A673 (cell line): ENCODE measurements around the gene ADCY10. TPM values are rescaled to one million over a fixed set of nuclear protein-coding genes. Genes with fewer than 3 reads are reported as not detected.

Source experiments
- BruUV-seq: library from RNA; stranded (reverse); fragments of 400-500 nt; replicated peaks from 2 replicates; lab custom pipeline; 2021; lab: Mats Ljungman, UMichigan
- CTCF ChIA-PET: fragments of 300-600 bp; sonication (Branson Sonifier 250); formaldehyde crosslinking; loops from one replicate; lab custom pipeline; 2022; ENCODE audit warnings: antibody characterized with exemption; lab: Charles Lee
- POLR2A ChIA-PET: fragments of 300-600 bp; sonication (Branson Sonifier 250); formaldehyde crosslinking; loops from one replicate; lab custom pipeline; 2022; ENCODE audit warnings: antibody characterized with exemption; ENCODE audit not compliant: low non-redundant PET; lab: Charles Lee
- DNase-seq: peaks from one replicate; pipeline ENCODE4 v3.0.0-alpha.2; 2015; ENCODE audit warnings: low spot score
- H3K27ac ChIP-seq: fragments of 200-600 bp; sonication (generic); 2 replicates; pipeline ENCODE4 v1.5.1; 2016; ENCODE audit warnings: mixed run types, low read depth, mild to moderate bottlenecking, mixed read lengths, antibody characterized with exemption, low read length; ENCODE audit not compliant: poor library complexity, severe bottlenecking
- H3K27me3 ChIP-seq: fragments of 200-600 bp; sonication (generic); replicated peaks from 2 replicates; pipeline ENCODE4 v1.6.1; 2017; ENCODE audit warnings: mixed run types, low read depth, mild to moderate bottlenecking, mixed read lengths, antibody characterized with exemption, low read length; ENCODE audit not compliant: insufficient read depth, poor library complexity
- H3K36me3 ChIP-seq: fragments of 200-600 bp; sonication (generic); 2 replicates; pipeline ENCODE4 v1.6.1; 2016; ENCODE audit warnings: mixed run types, mild to moderate bottlenecking, mixed read lengths, antibody characterized with exemption, low read length; ENCODE audit not compliant: insufficient read depth, poor library complexity, severe bottlenecking
- H3K4me1 ChIP-seq: fragments of 200-600 bp; sonication (generic); 2 replicates; pipeline ENCODE4 v1.6.1; 2017; ENCODE audit warnings: mixed run types, mild to moderate bottlenecking, mixed read lengths, antibody characterized with exemption, low read length; ENCODE audit not compliant: insufficient read depth, poor library complexity, severe bottlenecking
- H3K4me3 ChIP-seq: fragments of 200-600 bp; sonication (generic); 2 replicates; pipeline ENCODE4 v1.5.1; 2016; ENCODE audit warnings: low read depth, mixed run types, mild to moderate bottlenecking, mixed read lengths, low read length; ENCODE audit not compliant: poor library complexity, severe bottlenecking
- H3K9me3 ChIP-seq: fragments of 200-600 bp; sonication (generic); 2 replicates; pipeline ENCODE4 v1.6.1; 2016; ENCODE audit warnings: mixed run types, low read depth, mild to moderate bottlenecking, mixed read lengths, antibody characterized with exemption, low read length; ENCODE audit not compliant: poor library complexity, severe bottlenecking
- CTCF ChIP-seq: fragments of 300-800, 200-600 bp; sonication (generic); conservative IDR thresholded peaks from 2 replicates; pipeline ENCODE4 v1.5.1; 2017; ENCODE audit warnings: low read depth, mild to moderate bottlenecking, antibody characterized with exemption, low read length, moderate library complexity, mixed read lengths
- EZH2 ChIP-seq: fragments of 200-600 bp; sonication (generic); IDR thresholded peaks from 2 replicates; pipeline ENCODE4 v1.6.1; 2017; ENCODE audit warnings: borderline replicate concordance, low read depth, mild to moderate bottlenecking, mixed read lengths, antibody characterized with exemption, low read length; ENCODE audit not compliant: poor library complexity, severe bottlenecking
- intact Hi-C: fragments of 100-400 bp; cut with micrococcal nuclease; formaldehyde crosslinking; loops from one replicate; pipeline ENCODE4 v1.10.0; 2022; ENCODE audit not compliant: unreplicated experiment
- total RNA-seq: library from RNA; stranded (reverse); gene quantifications from 2 replicates; pipeline ENCODE4 v1.2.3, GENCODE V29; 2021

Gene ADCY10
- total RNA-seq, 1 experiment from 2014 or later: 0.19 TPM

- no peak for TF ChIP-seq EZH2
- TF ChIP-seq CTCF: peak; percentile 41
- intact Hi-C loops: no loop called here
These were observed 122.4 kb downstream of the ADCY10 start for GRCh38 chr1:167791281-167792187.

GRCh38 chr1:167790117-167790516 is 123.8 kb downstream of the ADCY10 start:
- Histone ChIP-seq H3K36me3 (peaks cover 8% of the 10 kb centered on the region), H3K27me3 (no peaks in the 10 kb centered on the region), H3K4me3 (no peak overlapping the region), H3K9me3 (no peaks in the 10 kb centered on the region), H3K4me1 (peaks cover 17% of the 10 kb centered on the region), H3K27ac (no peak overlapping the region)
- POLR2A ChIA-PET: no interaction called here
- CTCF ChIA-PET: no interaction called here
- no peak for DNase-seq
- TF ChIP-seq EZH2 (no peak), CTCF (no peak)
- intact Hi-C loops: no loop called here
- BruUV-seq: no TSS peak

More at GRCh38 chr1:167791281-167792187, 122.4 kb downstream of the ADCY10 start:
- peaks cover 8% of the 10 kb centered on the region for H3K36me3 ChIP-seq
- ChIA-PET POLR2A (interaction anchor here (0.5 to 0.6 kb wide), 2 partner anchors 10 to 24 kb away, joined by 4 read pairs; no protein-coding TSS in a partner anchor), CTCF (interaction anchor here (1.7 kb wide), 1 partner anchor 11 kb away, joined by 5 read pairs; no protein-coding TSS in a partner anchor)
- H3K9me3 ChIP-seq: no peaks in the 10 kb centered on the region
- no peaks in the 10 kb centered on the region for H3K27me3 ChIP-seq
- no peak overlapping the region for H3K4me3 ChIP-seq
- peaks cover 17% of the 10 kb centered on the region for H3K4me1 ChIP-seq
- no TSS peak for BruUV-seq
- peak overlapping the region; percentile 72 for H3K27ac ChIP-seq
- DNase-seq: peak; percentile 95

- CTCF ChIA-PET: no interaction called here
These were observed 124.4 kb downstream of the ADCY10 start for GRCh38 chr1:167789501-167789900.

More at GRCh38 chr1:167789501-167789900, 124.4 kb downstream of the ADCY10 start:
- no peak overlapping the region for H3K4me3 ChIP-seq
- TF ChIP-seq EZH2 (no peak), CTCF (no peak)
- POLR2A ChIA-PET: no interaction called here
- H3K36me3 ChIP-seq: peaks cover 8% of the 10 kb centered on the region
- BruUV-seq: no TSS peak
- no peak overlapping the region for H3K27ac ChIP-seq
- intact Hi-C loops: no loop called here
- H3K9me3 ChIP-seq: no peaks in the 10 kb centered on the region
- peaks cover 17% of the 10 kb centered on the region for H3K4me1 ChIP-seq
- DNase-seq: no peak
- no peaks in the 10 kb centered on the region for H3K27me3 ChIP-seq
